Muscle layer of colon (tissue), 2 donors: ENCODE results near the gene DGCR2.

ENCODE experiments used
- H3K27ac ChIP-seq: one replicate; pipeline ENCODE4 v1.7.0; 2013; ENCODE audit warnings: low read depth, mild to moderate bottlenecking, low read length, moderate library complexity
- H3K27me3 ChIP-seq, 2 donors: one replicate each; pipeline ENCODE4 v1.7.0; 2013; ENCODE audit warnings: low read length in 2 of 2, mild to moderate bottlenecking in 2 of 2; ENCODE audit not compliant: insufficient read depth in 2 of 2, control insufficient read depth in 1 of 2
- H3K36me3 ChIP-seq: one replicate; pipeline ENCODE4 v1.7.0; 2013; ENCODE audit warnings: mild to moderate bottlenecking, low read length; ENCODE audit not compliant: insufficient read depth
- H3K4me1 ChIP-seq: one replicate; pipeline ENCODE4 v1.7.0; 2013; ENCODE audit warnings: mild to moderate bottlenecking, low read length; ENCODE audit not compliant: insufficient read depth
- H3K4me3 ChIP-seq, 2 donors: one replicate each; pipeline ENCODE4 v1.7.0; 2013; ENCODE audit warnings: low read length in 2 of 2, low read depth in 1 of 2, mild to moderate bottlenecking in 1 of 2, moderate library complexity in 1 of 2
- H3K9ac ChIP-seq: one replicate; pipeline ENCODE4 v1.7.0; 2013; ENCODE audit warnings: low read length
- H3K9me3 ChIP-seq: one replicate; pipeline ENCODE4 v1.7.0; 2013; ENCODE audit warnings: mild to moderate bottlenecking, low read length
- donor health status: abdominal sarcoma.
- donor health status: Adenocarcinoma of cecum.

Gene DGCR2

GRCh38 chr22:19047993-19048392, 74.2 kb downstream of the DGCR2 start:
- no peak overlapping the region for H3K27ac ChIP-seq
- H3K9me3 ChIP-seq: no peaks in the 10 kb centered on the region
- H3K4me1 ChIP-seq: no peaks in the 10 kb centered on the region
- peaks cover 78% of the 10 kb centered on the region for H3K36me3 ChIP-seq
- H3K9ac ChIP-seq: no peak overlapping the region
- H3K27me3 ChIP-seq: no peaks in the 10 kb centered on the region
- no peak overlapping the region for H3K4me3 ChIP-seq

- Histone ChIP-seq H3K4me1 (no peaks in the 10 kb centered on the region), H3K27me3 (no peaks in the 10 kb centered on the region), H3K9ac (no peak overlapping the region), H3K9me3 (no peaks in the 10 kb centered on the region), H3K4me3 (no peak overlapping the region), H3K36me3 (peaks cover 81% of the 10 kb centered on the region), H3K27ac (no peak overlapping the region)
Measured at GRCh38 chr22:19046719-19047609, 75.2 kb downstream of the DGCR2 start.

- H3K9me3 ChIP-seq: no peaks in the 10 kb centered on the region
- H3K27me3 ChIP-seq: no peaks in the 10 kb centered on the region
- no peak overlapping the region for H3K27ac ChIP-seq
- no peak overlapping the region for H3K4me3 ChIP-seq
- no peaks in the 10 kb centered on the region for H3K4me1 ChIP-seq
- H3K36me3 ChIP-seq: peaks cover 81% of the 10 kb centered on the region
- no peak overlapping the region for H3K9ac ChIP-seq
Measured at GRCh38 chr22:19046287-19046686, 75.9 kb downstream of the DGCR2 start.

GRCh38 chr22:19045094-19045493, 77.1 kb downstream of the DGCR2 start:
- Histone ChIP-seq H3K9ac (no peak overlapping the region), H3K4me3 (no peak overlapping the region), H3K9me3 (no peaks in the 10 kb centered on the region), H3K36me3 (peaks cover 89% of the 10 kb centered on the region), H3K27me3 (no peaks in the 10 kb centered on the region), H3K27ac (no peak overlapping the region), H3K4me1 (no peaks in the 10 kb centered on the region)

GRCh38 chr22:19044381-19044780, 77.8 kb downstream of the DGCR2 start:
- no peaks in the 10 kb centered on the region for H3K4me1 ChIP-seq
- H3K9me3 ChIP-seq: no peaks in the 10 kb centered on the region
- no peak overlapping the region for H3K9ac ChIP-seq
- H3K36me3 ChIP-seq: peaks cover 94% of the 10 kb centered on the region
- H3K27ac ChIP-seq: no peak overlapping the region
- H3K4me3 ChIP-seq: no peak overlapping the region
- H3K27me3 ChIP-seq: no peaks in the 10 kb centered on the region

GRCh38 chr22:19043121-19044085, 78.8 kb downstream of the DGCR2 start:
- no peaks in the 10 kb centered on the region for H3K9me3 ChIP-seq
- H3K4me3 ChIP-seq: no peak overlapping the region

GRCh38 chr22:19042285-19043120, 79.7 kb downstream of the DGCR2 start:
- no peaks in the 10 kb centered on the region for H3K4me1 ChIP-seq
- no peak overlapping the region for H3K4me3 ChIP-seq
- no peak overlapping the region for H3K9ac ChIP-seq
- no peaks in the 10 kb centered on the region for H3K27me3 ChIP-seq
- no peaks in the 10 kb centered on the region for H3K9me3 ChIP-seq
- no peak overlapping the region for H3K27ac ChIP-seq
- peaks cover 77% of the 10 kb centered on the region for H3K36me3 ChIP-seq

More at GRCh38 chr22:19043121-19044085, 78.8 kb downstream of the DGCR2 start:
- no peaks in the 10 kb centered on the region for H3K27me3 ChIP-seq
- H3K9ac ChIP-seq: no peak overlapping the region
- no peaks in the 10 kb centered on the region for H3K4me1 ChIP-seq
- peaks cover 86% of the 10 kb centered on the region for H3K36me3 ChIP-seq
- H3K27ac ChIP-seq: no peak overlapping the region

- H3K9ac ChIP-seq: no peak overlapping the region
- H3K9me3 ChIP-seq: no peaks in the 10 kb centered on the region
- H3K27ac ChIP-seq: no peak overlapping the region
- H3K36me3 ChIP-seq: peaks cover 69% of the 10 kb centered on the region
- H3K27me3 ChIP-seq: no peaks in the 10 kb centered on the region
- H3K4me3 ChIP-seq: no peak overlapping the region
- H3K4me1 ChIP-seq: no peaks in the 10 kb centered on the region
Measured at GRCh38 chr22:19041704-19042074, 80.5 kb downstream of the DGCR2 start.

GRCh38 chr22:19040888-19041703, 81.1 kb downstream of the DGCR2 start:
- no peak overlapping the region for H3K4me3 ChIP-seq
- no peak overlapping the region for H3K9ac ChIP-seq
- H3K27ac ChIP-seq: no peak overlapping the region
- no peaks in the 10 kb centered on the region for H3K9me3 ChIP-seq
- H3K36me3 ChIP-seq: peaks cover 63% of the 10 kb centered on the region
- no peaks in the 10 kb centered on the region for H3K27me3 ChIP-seq
- H3K4me1 ChIP-seq: no peaks in the 10 kb centered on the region

GRCh38 chr22:19040391-19040861, 81.8 kb downstream of the DGCR2 start:
- Histone ChIP-seq H3K9me3 (no peaks in the 10 kb centered on the region), H3K27me3 (no peaks in the 10 kb centered on the region), H3K27ac (no peak overlapping the region), H3K4me3 (no peak overlapping the region), H3K36me3 (peaks cover 56% of the 10 kb centered on the region), H3K9ac (no peak overlapping the region), H3K4me1 (no peaks in the 10 kb centered on the region)
